AG04450 (cell line): ENCODE results near the gene CNTLN. TPM values are rescaled to one million over a fixed set of nuclear protein-coding genes. Genes with fewer than 3 reads are reported as not detected.

Source experiments
- CTCF ChIA-PET: fragments of 300-600, 350-600 bp; formaldehyde crosslinking; extraction: SDS; loops from one replicate; lab custom pipeline; 2022; ENCODE audit warnings: antibody characterized with exemption, inconsistent platforms; lab: Charles Lee
- POLR2A ChIA-PET: fragments of 350-600 bp; formaldehyde crosslinking; extraction: SDS; loops from one replicate; lab custom pipeline; 2021; ENCODE audit warnings: antibody characterized with exemption, inconsistent platforms; lab: Yijun Ruan, JAX
- DNase-seq: peaks from one replicate; pipeline ENCODE4 v3.0.0-alpha.2; 2011; ENCODE audit warnings: low read depth, low spot score
- H3K27ac ChIP-seq: one replicate; pipeline ENCODE4 v1.5.1; 2012; ENCODE audit warnings: low read depth, low read length, control low read depth
- H3K27me3 ChIP-seq: one replicate; pipeline ENCODE4 v1.6.0; 2012; ENCODE audit warnings: low read length; ENCODE audit not compliant: control insufficient read depth, insufficient read depth
- H3K4me3 ChIP-seq: 2 replicates; pipeline ENCODE4 v1.5.1; 2011; ENCODE audit warnings: mild to moderate bottlenecking, low read depth, low read length, control low read depth
- H3K9me3 ChIP-seq: 2 replicates; pipeline ENCODE4 v1.5.1; 2012; ENCODE audit warnings: low read length; ENCODE audit not compliant: control insufficient read depth, insufficient read depth
- polyA plus RNA-seq: library from polyadenylated mRNA; depleted of rRNA; stranded (reverse); fragments of >200 nt; gene quantifications from 2 replicates; pipeline ENCODE4 v1.2.3, GENCODE V29; 2011
- TF ChIP-seq, protein P1 (sequence below): IDR thresholded peaks from 2 replicates; pipeline ENCODE4 v1.5.1; 2011; ENCODE audit warnings: low read depth, low read length, control low read depth, inconsistent platforms

Gene CNTLN
- polyA plus RNA-seq, 1 experiment, result 11.7 TPM

DNA sequence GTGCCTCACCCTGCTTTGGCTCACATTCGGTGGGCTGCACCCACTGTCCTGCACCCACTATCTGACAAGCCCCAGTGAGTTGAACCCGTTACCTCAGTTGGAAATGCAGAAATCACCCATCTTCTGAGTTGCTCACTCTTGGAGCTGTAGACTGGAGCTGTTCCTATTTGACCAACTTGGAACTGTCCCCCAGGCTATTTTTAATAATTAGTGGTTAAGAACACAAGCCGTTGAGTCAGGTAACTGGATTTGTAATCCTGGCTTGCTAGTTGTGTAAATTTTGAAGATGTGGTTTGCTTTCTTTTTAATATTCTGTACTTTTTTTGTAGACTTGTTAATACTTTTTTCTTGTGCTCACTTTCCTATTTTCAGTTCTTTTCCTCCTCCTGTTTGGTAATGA is 81.2 kb downstream of the CNTLN start:
- ChIA-PET POLR2A (no interaction called here), CTCF (no interaction called here)
- DNase-seq, result no peak

DNA sequence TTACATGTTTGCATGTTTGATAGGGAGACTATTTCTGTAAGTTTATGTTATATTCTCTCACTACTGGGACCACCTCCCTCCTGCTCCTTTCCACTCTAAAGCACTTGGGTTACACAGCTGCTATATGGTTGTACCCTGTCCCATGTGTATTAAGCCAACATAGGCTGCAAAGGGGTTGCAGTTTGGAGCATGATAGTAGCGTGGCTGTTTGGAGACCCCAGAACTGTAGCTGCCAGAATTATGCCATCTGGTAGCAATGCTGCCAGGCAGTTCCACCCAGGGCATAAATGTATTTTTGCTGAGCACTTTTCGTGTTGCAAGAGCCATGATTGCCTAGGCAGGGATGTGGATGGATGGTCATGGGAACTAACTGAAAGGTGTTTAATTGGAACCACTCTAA is 81.8 kb downstream of the CNTLN start:
- Histone ChIP-seq H3K4me3 (no peak overlapping the region), H3K9me3 (no peaks in the 10 kb centered on the region), H3K27me3 (no peaks in the 10 kb centered on the region), H3K27ac (no peak overlapping the region)
- no peak for DNase-seq
- POLR2A ChIA-PET, result no interaction called here
- TF ChIP-seq, protein P1, sequence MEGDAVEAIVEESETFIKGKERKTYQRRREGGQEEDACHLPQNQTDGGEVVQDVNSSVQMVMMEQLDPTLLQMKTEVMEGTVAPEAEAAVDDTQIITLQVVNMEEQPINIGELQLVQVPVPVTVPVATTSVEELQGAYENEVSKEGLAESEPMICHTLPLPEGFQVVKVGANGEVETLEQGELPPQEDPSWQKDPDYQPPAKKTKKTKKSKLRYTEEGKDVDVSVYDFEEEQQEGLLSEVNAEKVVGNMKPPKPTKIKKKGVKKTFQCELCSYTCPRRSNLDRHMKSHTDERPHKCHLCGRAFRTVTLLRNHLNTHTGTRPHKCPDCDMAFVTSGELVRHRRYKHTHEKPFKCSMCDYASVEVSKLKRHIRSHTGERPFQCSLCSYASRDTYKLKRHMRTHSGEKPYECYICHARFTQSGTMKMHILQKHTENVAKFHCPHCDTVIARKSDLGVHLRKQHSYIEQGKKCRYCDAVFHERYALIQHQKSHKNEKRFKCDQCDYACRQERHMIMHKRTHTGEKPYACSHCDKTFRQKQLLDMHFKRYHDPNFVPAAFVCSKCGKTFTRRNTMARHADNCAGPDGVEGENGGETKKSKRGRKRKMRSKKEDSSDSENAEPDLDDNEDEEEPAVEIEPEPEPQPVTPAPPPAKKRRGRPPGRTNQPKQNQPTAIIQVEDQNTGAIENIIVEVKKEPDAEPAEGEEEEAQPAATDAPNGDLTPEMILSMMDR, result no peak
- CTCF ChIA-PET, result no interaction called here

More for the DNA sequence above, 81.2 kb downstream of the CNTLN start:
- no peak overlapping the region for H3K4me3 ChIP-seq
- no peak overlapping the region for H3K27ac ChIP-seq
- TF ChIP-seq, protein P1, result no peak
- H3K27me3 ChIP-seq, result no peaks in the 10 kb centered on the region
- no peaks in the 10 kb centered on the region for H3K9me3 ChIP-seq

DNA sequence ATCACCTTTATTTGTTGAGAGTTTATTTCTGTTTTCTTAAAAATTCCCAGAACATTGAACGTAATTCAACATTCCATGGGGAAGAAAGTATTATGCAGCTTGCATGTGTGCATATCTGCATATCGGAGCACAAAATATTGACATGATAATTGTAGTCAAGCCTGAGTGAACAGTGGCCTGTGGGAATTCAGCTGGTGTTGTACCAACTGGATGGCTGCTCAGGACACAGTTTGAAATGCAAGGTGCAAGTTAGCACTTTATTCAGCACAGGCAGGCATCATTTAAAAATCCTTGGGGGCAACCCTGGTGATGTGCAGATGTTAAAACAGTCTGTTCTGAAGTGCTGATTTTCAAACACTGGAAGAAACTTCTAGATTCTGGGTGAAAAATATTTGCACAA is 82.4 kb downstream of the CNTLN start:
- no peak overlapping the region for H3K27ac ChIP-seq

DNA sequence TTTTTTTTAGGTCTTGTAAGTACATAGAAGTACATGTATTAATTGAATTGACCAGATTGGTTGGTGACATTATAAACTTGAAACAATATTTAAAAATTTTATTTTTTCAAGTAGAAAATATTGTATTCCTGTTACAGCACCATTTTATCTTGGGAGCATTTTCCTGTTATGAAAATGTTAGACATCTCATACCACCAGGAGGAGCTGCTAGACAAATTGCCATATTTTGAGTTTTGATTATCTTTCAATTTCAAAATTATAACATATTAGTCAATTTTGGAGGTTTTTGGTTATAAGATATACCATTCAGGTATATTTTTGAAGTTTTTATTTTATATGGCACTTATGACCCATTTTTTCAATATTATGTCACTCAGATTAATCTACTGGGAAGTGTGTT is 84.4 kb downstream of the CNTLN start:
- H3K27ac ChIP-seq, result no peak overlapping the region
- TF ChIP-seq, protein P1, result peak; percentile 47
- H3K4me3 ChIP-seq, result no peak overlapping the region
- no peak for DNase-seq
- ChIA-PET POLR2A (no interaction called here), CTCF (interaction anchor here (0.5 to 1.8 kb wide), 6 partner anchors 34 to 387 kb away, joined by 3 to 5 read pairs (median 4); no protein-coding TSS in a partner anchor)
- no peaks in the 10 kb centered on the region for H3K27me3 ChIP-seq
- no peaks in the 10 kb centered on the region for H3K9me3 ChIP-seq

More for the DNA sequence above, 82.4 kb downstream of the CNTLN start:
- CTCF ChIA-PET, result no interaction called here
- DNase-seq, result no peak
- Histone ChIP-seq H3K27me3 (no peaks in the 10 kb centered on the region), H3K9me3 (no peaks in the 10 kb centered on the region), H3K4me3 (no peak overlapping the region)
- TF ChIP-seq, protein P1, result no peak
- POLR2A ChIA-PET, result no interaction called here

DNA sequence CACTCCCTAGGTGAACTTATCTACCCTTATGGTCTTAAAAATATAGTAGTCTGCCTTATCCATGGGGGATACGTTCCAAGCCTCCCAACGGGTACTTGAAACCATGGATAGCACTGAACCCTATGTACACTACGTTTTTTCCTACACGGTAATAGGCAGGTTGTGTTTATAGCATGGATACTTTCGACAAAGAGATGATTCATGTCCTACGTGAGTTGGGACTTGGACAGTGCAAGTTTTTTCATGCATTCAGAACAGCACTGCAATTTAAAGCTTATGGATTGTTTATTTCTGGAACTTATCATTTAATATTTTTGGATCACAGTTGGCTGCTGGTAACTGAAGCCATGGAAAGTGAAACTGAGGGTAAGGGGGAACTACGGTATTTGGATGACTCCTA is 88.1 kb downstream of the CNTLN start:
- POLR2A ChIA-PET, result no interaction called here
- CTCF ChIA-PET, result interaction anchor here (0.7 kb wide), 1 partner anchor 59 kb away, joined by 4 read pairs; no protein-coding TSS in a partner anchor
- DNase-seq, result no peak

More for the DNA sequence above, 88.1 kb downstream of the CNTLN start:
- TF ChIP-seq, protein P1, result no peak
- H3K27me3 ChIP-seq, result no peaks in the 10 kb centered on the region
- no peaks in the 10 kb centered on the region for H3K9me3 ChIP-seq
- H3K27ac ChIP-seq, result no peak overlapping the region
- H3K4me3 ChIP-seq, result no peak overlapping the region
